ENCODE data around the gene PRG3. TPM values are rescaled to one million over a fixed set of nuclear protein-coding genes. Genes with fewer than 3 reads are reported as not detected.

Gene PRG3
- total RNA-seq, 1 experiment from 2014 or later: not detected

DNA sequence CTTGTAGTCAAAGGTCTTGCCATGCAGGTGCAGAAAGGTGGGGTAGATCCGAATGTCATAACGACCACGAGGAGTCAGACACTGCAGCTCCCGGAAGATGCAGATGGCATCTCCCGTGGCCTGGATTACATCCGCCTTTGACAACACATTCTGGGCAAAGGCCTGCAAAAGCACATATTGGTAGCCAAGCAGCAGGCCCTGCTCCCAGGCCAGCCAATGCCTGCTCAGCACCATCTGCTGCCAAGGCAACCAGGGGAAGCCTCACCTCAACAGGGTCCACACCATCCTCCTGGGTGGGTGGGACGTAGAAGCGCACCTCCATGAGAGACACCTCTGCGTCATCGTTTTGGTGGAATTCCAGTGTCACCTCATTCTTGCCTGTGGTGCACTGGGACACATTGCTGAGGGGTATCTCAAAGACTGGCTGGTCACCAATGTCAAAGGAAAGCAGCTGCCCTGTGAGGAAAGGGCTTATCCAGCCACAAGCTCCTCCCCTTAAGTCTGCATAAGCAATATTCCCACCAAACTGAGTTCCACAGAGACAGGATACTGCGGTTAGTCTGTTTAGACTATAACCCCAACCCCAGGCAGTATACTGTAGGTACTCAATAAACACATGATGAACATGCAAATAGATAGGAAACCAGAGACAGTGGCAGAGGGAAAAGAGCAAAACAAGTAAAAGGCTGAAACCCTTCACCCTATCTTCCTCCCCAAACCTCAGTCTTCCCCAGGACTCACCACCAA, 48.1 kb downstream of the PRG3 start:
- intact Hi-C loops (cut with micrococcal nuclease; ENCODE audit: unreplicated experiment) (no loop called here), in situ Hi-C loops (cut with HindIII; ENCODE audit: low pct_unique_long_range_greater_than_20kb, low sequenced_read_pairs) (no loop called here)
- DNase-seq (ENCODE audit: low read depth, low spot score) (no peak), ATAC-seq (no peak)
- ChIA-PET POLR2A (no interaction called here), CTCF (interaction anchor here (0.6 kb wide), 1 partner anchor 10 kb away, joined by 5 read pairs; no protein-coding TSS in a partner anchor)
- BruUV-seq (replicated peaks): TSS peak; percentile 78
- Histone ChIP-seq H3K27me3 (ENCODE audit: control insufficient read depth, insufficient read depth, low read length) (no peaks in the 10 kb centered on the region), H3K9me3 (ENCODE audit: control insufficient read depth, insufficient read depth, low read depth, low read length) (no peaks in the 10 kb centered on the region), H3K4me3 (ENCODE audit: low read depth in 2 of 2, low read length in 2 of 2) (no peak overlapping the region), H3K4me1 (ENCODE audit: control insufficient read depth, insufficient read depth, low read length) (peaks cover 22% of the 10 kb centered on the region), H3K27ac (ENCODE audit: low read length) (no peak overlapping the region), H3K36me3 (ENCODE audit: control insufficient read depth, insufficient read depth, low read length) (peaks cover 14% of the 10 kb centered on the region; the same call in 1 of the 2 replicates)
- no peak for TF ChIP-seq POLR2AphosphoS5 (IDR thresholded peaks at IDR 0.05; ENCODE audit: low read depth, low read length)
- TF ChIP-seq, protein P1, sequence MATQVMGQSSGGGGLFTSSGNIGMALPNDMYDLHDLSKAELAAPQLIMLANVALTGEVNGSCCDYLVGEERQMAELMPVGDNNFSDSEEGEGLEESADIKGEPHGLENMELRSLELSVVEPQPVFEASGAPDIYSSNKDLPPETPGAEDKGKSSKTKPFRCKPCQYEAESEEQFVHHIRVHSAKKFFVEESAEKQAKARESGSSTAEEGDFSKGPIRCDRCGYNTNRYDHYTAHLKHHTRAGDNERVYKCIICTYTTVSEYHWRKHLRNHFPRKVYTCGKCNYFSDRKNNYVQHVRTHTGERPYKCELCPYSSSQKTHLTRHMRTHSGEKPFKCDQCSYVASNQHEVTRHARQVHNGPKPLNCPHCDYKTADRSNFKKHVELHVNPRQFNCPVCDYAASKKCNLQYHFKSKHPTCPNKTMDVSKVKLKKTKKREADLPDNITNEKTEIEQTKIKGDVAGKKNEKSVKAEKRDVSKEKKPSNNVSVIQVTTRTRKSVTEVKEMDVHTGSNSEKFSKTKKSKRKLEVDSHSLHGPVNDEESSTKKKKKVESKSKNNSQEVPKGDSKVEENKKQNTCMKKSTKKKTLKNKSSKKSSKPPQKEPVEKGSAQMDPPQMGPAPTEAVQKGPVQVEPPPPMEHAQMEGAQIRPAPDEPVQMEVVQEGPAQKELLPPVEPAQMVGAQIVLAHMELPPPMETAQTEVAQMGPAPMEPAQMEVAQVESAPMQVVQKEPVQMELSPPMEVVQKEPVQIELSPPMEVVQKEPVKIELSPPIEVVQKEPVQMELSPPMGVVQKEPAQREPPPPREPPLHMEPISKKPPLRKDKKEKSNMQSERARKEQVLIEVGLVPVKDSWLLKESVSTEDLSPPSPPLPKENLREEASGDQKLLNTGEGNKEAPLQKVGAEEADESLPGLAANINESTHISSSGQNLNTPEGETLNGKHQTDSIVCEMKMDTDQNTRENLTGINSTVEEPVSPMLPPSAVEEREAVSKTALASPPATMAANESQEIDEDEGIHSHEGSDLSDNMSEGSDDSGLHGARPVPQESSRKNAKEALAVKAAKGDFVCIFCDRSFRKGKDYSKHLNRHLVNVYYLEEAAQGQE (IDR thresholded peaks at IDR 0.05; ENCODE audit: insufficient read depth in 1 of 2, low read depth in 2 of 2, low read length in 1 of 2): no peak
- TF ChIP-seq TCF7L2 (IDR thresholded peaks at IDR 0.05; ENCODE audit: low read depth, low read length): no peak
- TF ChIP-seq SIN3A (IDR thresholded peaks at IDR 0.05; ENCODE audit: borderline replicate concordance, insufficient read depth, low read depth, low read length): no peak
- TF ChIP-seq, protein P2, sequence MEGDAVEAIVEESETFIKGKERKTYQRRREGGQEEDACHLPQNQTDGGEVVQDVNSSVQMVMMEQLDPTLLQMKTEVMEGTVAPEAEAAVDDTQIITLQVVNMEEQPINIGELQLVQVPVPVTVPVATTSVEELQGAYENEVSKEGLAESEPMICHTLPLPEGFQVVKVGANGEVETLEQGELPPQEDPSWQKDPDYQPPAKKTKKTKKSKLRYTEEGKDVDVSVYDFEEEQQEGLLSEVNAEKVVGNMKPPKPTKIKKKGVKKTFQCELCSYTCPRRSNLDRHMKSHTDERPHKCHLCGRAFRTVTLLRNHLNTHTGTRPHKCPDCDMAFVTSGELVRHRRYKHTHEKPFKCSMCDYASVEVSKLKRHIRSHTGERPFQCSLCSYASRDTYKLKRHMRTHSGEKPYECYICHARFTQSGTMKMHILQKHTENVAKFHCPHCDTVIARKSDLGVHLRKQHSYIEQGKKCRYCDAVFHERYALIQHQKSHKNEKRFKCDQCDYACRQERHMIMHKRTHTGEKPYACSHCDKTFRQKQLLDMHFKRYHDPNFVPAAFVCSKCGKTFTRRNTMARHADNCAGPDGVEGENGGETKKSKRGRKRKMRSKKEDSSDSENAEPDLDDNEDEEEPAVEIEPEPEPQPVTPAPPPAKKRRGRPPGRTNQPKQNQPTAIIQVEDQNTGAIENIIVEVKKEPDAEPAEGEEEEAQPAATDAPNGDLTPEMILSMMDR (IDR thresholded peaks at IDR 0.05): no peak

DNA sequence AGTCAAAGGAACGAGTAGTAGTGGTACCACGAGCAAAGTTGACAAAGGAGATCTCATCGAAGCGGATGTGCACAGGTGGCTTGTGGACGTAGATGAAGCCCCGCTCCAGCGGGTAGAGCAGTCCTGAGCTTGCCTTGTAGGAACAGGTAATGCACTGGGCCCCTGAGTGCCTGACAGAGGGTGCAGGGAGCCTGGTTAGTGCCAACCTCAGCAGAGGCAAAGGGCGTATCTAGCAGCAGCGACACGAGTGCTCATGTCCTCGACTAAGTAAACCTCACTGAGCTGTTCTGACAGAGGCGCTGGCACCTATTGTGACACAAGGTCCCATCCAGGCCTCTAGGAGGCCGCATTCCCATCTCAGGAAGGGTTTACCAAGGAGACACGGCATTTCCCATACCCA, 49.2 kb downstream of the PRG3 start:
- Histone ChIP-seq H3K27ac (ENCODE audit: low read length) (no peak overlapping the region), H3K4me3 (ENCODE audit: low read depth in 2 of 2, low read length in 2 of 2) (no peak overlapping the region), H3K27me3 (ENCODE audit: control insufficient read depth, insufficient read depth, low read length) (no peaks in the 10 kb centered on the region), H3K36me3 (ENCODE audit: control insufficient read depth, insufficient read depth, low read length) (peaks cover 23% of the 10 kb centered on the region; the same call in 1 of the 2 replicates), H3K4me1 (ENCODE audit: control insufficient read depth, insufficient read depth, low read length) (peaks cover 22% of the 10 kb centered on the region), H3K9me3 (ENCODE audit: control insufficient read depth, insufficient read depth, low read depth, low read length) (no peaks in the 10 kb centered on the region)
- intact Hi-C loops (cut with micrococcal nuclease; ENCODE audit: unreplicated experiment) (no loop called here), in situ Hi-C loops (cut with HindIII; ENCODE audit: low pct_unique_long_range_greater_than_20kb, low sequenced_read_pairs) (no loop called here)
- POLR2A ChIA-PET: no interaction called here
- no peak for TF ChIP-seq POLR2AphosphoS5 (IDR thresholded peaks at IDR 0.05; ENCODE audit: low read depth, low read length)
- TF ChIP-seq SIN3A (IDR thresholded peaks at IDR 0.05; ENCODE audit: borderline replicate concordance, insufficient read depth, low read depth, low read length): no peak
- TF ChIP-seq TCF7L2 (IDR thresholded peaks at IDR 0.05; ENCODE audit: low read depth, low read length): no peak
- TF ChIP-seq, protein P1 (IDR thresholded peaks at IDR 0.05; ENCODE audit: insufficient read depth in 1 of 2, low read depth in 2 of 2, low read length in 1 of 2): no peak
- TF ChIP-seq, protein P2 (IDR thresholded peaks at IDR 0.05): no peak
- no peak for DNase-seq (ENCODE audit: low read depth, low spot score)
- BruUV-seq (replicated peaks): no TSS peak
- CTCF ChIA-PET: no interaction called here
- ATAC-seq: no peak

All from Panc1 (cell line).